MM.1S (cell line): Measurements from ENCODE around the gene FAF1.

Experiments
- DNase-seq: peaks from one replicate; pipeline ENCODE4 v3.0.0-alpha.2; 2015
- H2AFZ ChIP-seq: fragments of 300-600 bp; sonication (generic); 2 replicates; pipeline ENCODE4 v1.6.0; 2016; ENCODE audit warnings: antibody characterized with exemption, low read length
- H3F3A ChIP-seq: fragments of 300-600 bp; sonication (generic); 2 replicates; pipeline ENCODE4 v1.6.1; 2016; ENCODE audit warnings: mild to moderate bottlenecking, antibody characterized with exemption, low read length, moderate library complexity, mixed read lengths; ENCODE audit not compliant: insufficient read depth
- H3K27ac ChIP-seq: fragments of 300-600 bp; sonication (generic); 2 replicates; pipeline ENCODE4 v1.5.1; 2016; ENCODE audit warnings: mild to moderate bottlenecking, low read length
- H3K27me3 ChIP-seq: fragments of 300-600 bp; sonication (generic); replicated peaks from 2 replicates; pipeline ENCODE4 v1.6.0; 2016; ENCODE audit warnings: low read length; ENCODE audit not compliant: insufficient read depth
- H3K36me3 ChIP-seq: fragments of 300-600 bp; sonication (generic); replicated peaks from 2 replicates; pipeline ENCODE4 v1.6.1; 2016; ENCODE audit warnings: mild to moderate bottlenecking, low read length, mixed read lengths; ENCODE audit not compliant: insufficient read depth
- H3K4me1 ChIP-seq: fragments of 300-600 bp; sonication (generic); 2 replicates; pipeline ENCODE4 v1.6.1; 2016; ENCODE audit warnings: low read length, mixed read lengths
- H3K4me2 ChIP-seq: fragments of 300-600 bp; sonication (generic); 2 replicates; pipeline ENCODE4 v1.6.0; 2016; ENCODE audit warnings: low read depth, low read length
- H3K4me3 ChIP-seq: fragments of 300-600 bp; sonication (generic); 2 replicates; pipeline ENCODE4 v1.5.1; 2016; ENCODE audit warnings: low read length, mixed read lengths
- H3K79me2 ChIP-seq: fragments of 300-600 bp; sonication (generic); 2 replicates; pipeline ENCODE4 v1.6.1; 2016; ENCODE audit warnings: mixed run types, low read length, mixed read lengths
- H3K9ac ChIP-seq: fragments of 300-600 bp; sonication (generic); 2 replicates; pipeline ENCODE4 v1.6.1; 2016; ENCODE audit warnings: low read length, mixed read lengths
- H3K9me2 ChIP-seq: fragments of 300-600 bp; sonication (generic); replicated peaks from 2 replicates; pipeline ENCODE4 v1.6.1; 2016; ENCODE audit warnings: mild to moderate bottlenecking, low read length, mixed read lengths; ENCODE audit not compliant: insufficient read depth
- H3K9me3 ChIP-seq: fragments of 300-600 bp; sonication (generic); replicated peaks from 2 replicates; pipeline ENCODE4 v1.6.1; 2016; ENCODE audit warnings: mild to moderate bottlenecking, low read length, mixed read lengths; ENCODE audit not compliant: insufficient read depth
- H4K20me1 ChIP-seq: fragments of 300-600 bp; sonication (generic); 2 replicates; pipeline ENCODE4 v1.6.1; 2016; ENCODE audit warnings: mild to moderate bottlenecking, low read length, moderate library complexity, mixed read lengths; ENCODE audit not compliant: insufficient read depth
- CTCF ChIP-seq: fragments of 300-600 bp; sonication (generic); IDR thresholded peaks from 2 replicates; pipeline ENCODE4 v1.5.1; 2016; ENCODE audit warnings: antibody characterized with exemption, low read length, mixed read lengths
- EZH2 ChIP-seq: fragments of 300-600 bp; sonication (generic); optimal IDR thresholded peaks from 2 replicates; pipeline ENCODE3; 2017; ENCODE audit warnings: low read depth, mild to moderate bottlenecking, antibody characterized with exemption, low read length, mixed read lengths
- EZH2phosphoT487 ChIP-seq: fragments of 300-600 bp; sonication (generic); IDR thresholded peaks from 2 replicates; pipeline ENCODE4 v1.6.1; 2018; ENCODE audit warnings: antibody characterized with exemption, low read length

FAF1 gene

GRCh38 chr1:50661626-50662025 lies 298.4 kb downstream of the FAF1 start:
- TF ChIP-seq EZH2phosphoT487 (no peak), EZH2 (no peak), CTCF (no peak)
- Histone ChIP-seq H3K27ac (no peak overlapping the region), H3K9ac (no peak overlapping the region), H3K79me2 (no peaks in the 10 kb centered on the region), H3F3A (no peaks in the 10 kb centered on the region), H2AFZ (no peak overlapping the region), H3K9me2 (no peaks in the 10 kb centered on the region), H3K36me3 (no peaks in the 10 kb centered on the region), H3K27me3 (no peaks in the 10 kb centered on the region), H3K4me1 (no peaks in the 10 kb centered on the region), H3K4me3 (no peak overlapping the region), H4K20me1 (no peaks in the 10 kb centered on the region), H3K9me3 (no peaks in the 10 kb centered on the region), H3K4me2 (no peak overlapping the region)
- no peak for DNase-seq

GRCh38 chr1:50659107-50659662 lies 300.9 kb downstream of the FAF1 start:
- DNase-seq: no peak
- TF ChIP-seq CTCF (no peak), EZH2phosphoT487 (no peak), EZH2 (no peak)
- no peak overlapping the region for H3K4me2 ChIP-seq
- no peaks in the 10 kb centered on the region for H3K79me2 ChIP-seq
- no peaks in the 10 kb centered on the region for H3K9me3 ChIP-seq
- H3F3A ChIP-seq: no peaks in the 10 kb centered on the region
- no peaks in the 10 kb centered on the region for H3K4me1 ChIP-seq
- no peak overlapping the region for H3K9ac ChIP-seq
- no peaks in the 10 kb centered on the region for H3K9me2 ChIP-seq
- H2AFZ ChIP-seq: no peak overlapping the region
- H3K36me3 ChIP-seq: no peaks in the 10 kb centered on the region
- no peaks in the 10 kb centered on the region for H4K20me1 ChIP-seq
- H3K27me3 ChIP-seq: no peaks in the 10 kb centered on the region
- H3K4me3 ChIP-seq: no peak overlapping the region
- H3K27ac ChIP-seq: no peak overlapping the region

GRCh38 chr1:50658459-50659076 lies 301.5 kb downstream of the FAF1 start:
- DNase-seq: no peak

More at GRCh38 chr1:50658459-50659076, 301.5 kb downstream of the FAF1 start:
- TF ChIP-seq CTCF (no peak), EZH2 (no peak)
- no peak overlapping the region for H3K4me2 ChIP-seq
- no peak overlapping the region for H2AFZ ChIP-seq
- no peaks in the 10 kb centered on the region for H3K9me2 ChIP-seq
- no peak overlapping the region for H3K27ac ChIP-seq
- H3K4me1 ChIP-seq: no peaks in the 10 kb centered on the region
- no peaks in the 10 kb centered on the region for H3K9me3 ChIP-seq
- H3K4me3 ChIP-seq: no peak overlapping the region
- H3F3A ChIP-seq: no peaks in the 10 kb centered on the region
- H3K27me3 ChIP-seq: no peaks in the 10 kb centered on the region
- H3K36me3 ChIP-seq: no peaks in the 10 kb centered on the region
- no peak overlapping the region for H3K9ac ChIP-seq
- no peaks in the 10 kb centered on the region for H3K79me2 ChIP-seq
- no peaks in the 10 kb centered on the region for H4K20me1 ChIP-seq
